NCI-H1436 treated with DMSO at 0.1 percent for 48 hours (cell line): ENCODE results near the gene ACSS1.
"Not testable (repeated sequence)": the region's sequence is repeated elsewhere in the genome, so short reads cannot be mapped to it uniquely, and the experiment has no call there.

ENCODE experiments used
- DNase-seq: peaks from one replicate; lab custom pipeline; 2025; lab: John Stamatoyannopoulos, UW

The ACSS1 gene

DNA sequence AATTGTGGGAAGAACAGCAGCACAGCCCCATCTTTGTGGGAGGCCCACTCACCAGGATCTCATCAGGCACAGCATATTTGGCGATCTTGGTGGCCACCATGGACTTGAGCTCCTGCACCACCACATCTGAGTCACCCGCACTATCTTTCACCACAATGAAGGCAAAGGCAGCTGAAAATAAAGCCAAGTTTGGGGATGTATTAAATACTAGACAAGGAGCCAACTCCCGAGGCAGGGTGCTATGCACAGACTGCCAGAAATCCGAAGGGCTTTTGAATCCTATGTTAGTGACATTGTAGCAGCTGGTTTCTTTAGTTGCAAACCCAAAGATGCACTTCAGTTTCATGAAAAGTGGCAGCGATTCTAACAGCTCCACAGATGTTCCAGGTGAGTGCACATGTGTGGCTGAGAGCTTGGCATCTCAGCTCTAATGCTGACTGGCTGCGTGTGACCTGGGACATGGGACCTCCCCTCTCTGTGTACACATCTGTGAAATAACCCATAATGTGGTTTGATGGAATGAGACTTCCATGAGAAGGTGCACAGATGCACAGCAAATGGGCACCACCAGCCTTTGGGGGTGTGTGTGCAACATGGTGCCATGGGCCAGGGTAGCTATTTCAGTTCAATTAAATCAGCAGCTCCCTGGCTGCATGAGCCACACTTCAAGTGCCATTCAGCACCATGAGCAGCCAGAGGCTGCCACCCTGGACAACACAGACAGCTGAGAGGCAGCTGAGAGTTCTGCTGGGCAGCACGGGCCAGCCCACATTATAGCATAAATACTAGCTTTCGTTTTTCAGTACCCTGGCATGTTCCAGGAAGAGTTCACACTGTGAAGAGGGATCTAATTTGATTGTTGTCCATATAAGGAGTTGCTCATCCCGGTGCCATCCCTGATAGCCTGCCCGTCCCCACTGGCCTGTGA is 48.5 kb downstream of the ACSS1 start:
- DNase-seq: no peak

DNA sequence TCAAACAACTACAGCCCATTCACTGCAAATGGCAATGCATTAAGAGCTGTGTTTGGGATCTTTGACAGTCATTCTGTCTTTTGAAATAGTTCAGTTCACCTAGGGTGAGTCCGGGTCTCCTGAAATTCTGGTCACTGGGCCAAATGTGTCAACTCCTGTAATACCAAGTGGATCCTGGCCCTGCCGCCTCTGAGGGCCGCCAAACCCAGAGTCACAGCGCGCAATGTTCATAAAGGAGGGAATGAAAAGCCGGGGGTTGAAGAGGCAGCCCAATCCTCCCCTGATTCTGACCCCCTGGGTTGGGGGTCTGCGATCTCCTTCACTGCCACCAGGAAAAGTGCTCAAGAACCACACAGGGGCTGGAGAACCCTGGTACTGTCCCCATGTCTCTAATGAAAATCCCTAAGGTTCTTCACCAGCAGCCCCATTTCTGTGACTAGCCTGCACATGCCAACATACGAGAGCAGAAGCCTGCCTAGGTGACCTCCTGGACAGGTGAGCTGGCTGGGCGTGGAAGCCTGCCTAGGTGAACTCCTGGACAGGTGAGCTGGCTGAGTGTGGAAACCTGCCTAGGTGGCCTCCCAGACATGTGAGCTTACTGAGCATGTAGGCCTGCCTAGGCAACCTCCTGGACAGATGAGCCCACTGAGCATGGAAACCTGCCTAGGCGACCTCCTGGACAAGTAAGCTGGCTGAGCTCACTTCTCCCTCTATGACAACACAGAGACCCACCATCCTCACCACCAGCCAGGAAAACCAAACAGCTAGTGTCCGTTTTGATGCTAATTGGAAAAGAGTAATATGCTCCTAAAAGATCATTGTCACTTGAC is 49.3 kb downstream of the ACSS1 start:
- DNase-seq: no peak

DNA sequence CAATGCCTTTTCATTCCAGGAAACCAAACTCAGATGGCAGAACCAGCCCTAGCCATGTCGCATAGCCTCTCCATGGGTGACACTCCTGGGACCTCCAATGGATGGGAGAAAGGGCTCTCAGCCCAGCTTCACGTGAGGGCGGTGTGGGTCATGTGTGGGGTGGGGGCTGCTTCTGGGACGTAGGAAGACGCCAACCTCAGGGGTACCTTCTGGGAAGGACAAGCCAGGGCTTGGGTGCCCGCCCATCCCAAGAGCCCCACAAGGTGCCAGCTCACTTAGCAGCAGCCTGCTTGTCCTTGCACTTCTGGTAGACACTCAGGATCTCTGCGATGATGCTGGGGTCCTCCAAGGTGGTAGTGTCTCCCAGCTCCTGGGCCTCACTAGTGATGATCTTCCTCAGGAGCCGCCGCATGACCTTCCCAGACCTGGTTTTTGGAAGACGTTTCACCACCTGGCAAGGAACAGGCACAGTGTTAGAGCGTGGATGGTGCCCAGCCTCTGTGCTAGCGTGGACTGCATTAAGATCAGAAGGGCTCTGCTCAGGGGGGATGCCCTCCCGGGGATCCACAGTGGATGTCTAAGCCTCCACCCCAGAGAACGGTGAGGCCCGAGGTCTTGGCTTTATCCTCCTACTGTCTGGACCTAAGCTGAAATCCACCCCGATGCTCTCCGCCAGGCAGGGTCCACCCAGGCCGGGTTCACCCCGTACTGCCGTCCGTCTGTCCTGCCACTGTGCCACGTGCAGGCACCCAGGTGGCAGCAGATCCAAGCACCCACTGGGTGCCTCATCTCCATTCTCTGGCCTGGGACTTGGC is 50.2 kb downstream of the ACSS1 start:
- no peak for DNase-seq

DNA sequence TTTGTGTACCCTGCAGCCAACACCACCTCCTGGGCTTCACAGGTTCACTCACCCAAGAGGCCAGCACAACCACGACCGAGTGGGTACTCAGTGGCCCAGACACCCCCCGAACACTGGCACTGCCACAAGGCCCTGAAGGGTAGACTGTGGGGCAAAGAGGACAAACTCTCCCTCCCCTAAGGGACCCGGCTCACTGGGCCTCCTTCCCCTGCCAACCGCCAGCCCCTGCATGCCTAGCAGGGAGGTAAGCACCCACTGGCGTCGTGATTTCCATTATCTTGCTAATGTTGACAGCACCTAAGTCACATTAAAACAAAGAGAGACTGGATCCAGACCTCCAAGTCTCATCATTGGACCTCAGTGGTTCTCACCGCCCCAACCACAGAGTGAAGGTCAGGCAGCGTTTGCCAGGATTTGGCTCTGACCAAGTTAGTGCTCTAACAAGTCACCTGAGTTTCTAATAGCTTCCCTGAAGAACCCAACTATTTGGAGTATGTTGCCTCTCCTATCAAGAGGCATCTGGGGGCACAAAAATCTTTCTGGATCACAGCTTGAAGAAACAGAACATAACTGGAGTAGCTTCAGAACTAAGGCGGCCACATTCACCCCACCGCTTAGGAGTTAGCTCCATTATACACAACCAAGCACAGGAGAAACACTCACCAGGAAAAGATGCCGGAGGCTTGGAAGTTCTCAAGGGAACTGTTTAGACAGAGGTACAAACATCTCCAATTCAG is 51.3 kb downstream of the ACSS1 start:
- DNase-seq: no peak

DNA sequence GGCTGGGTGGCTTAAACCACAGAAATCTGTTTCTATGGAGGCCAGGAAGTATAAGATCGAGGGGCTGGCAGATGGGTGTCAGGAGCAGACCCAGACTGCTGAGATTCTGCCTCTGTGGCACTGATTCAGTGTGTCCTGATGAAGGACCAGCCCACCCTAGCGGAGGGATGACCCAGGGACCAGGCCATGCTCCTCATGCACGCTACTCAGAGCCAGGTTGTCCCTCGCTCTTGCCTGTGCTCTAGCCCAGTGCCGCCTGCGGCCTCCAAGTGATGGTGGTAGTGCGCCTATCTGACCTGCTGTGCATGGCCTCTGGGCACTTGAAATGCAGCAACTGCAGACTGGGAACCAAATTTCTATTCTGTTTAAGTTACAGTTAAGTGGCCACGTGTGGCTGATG is 52.3 kb downstream of the ACSS1 start:
- no peak for DNase-seq

DNA sequence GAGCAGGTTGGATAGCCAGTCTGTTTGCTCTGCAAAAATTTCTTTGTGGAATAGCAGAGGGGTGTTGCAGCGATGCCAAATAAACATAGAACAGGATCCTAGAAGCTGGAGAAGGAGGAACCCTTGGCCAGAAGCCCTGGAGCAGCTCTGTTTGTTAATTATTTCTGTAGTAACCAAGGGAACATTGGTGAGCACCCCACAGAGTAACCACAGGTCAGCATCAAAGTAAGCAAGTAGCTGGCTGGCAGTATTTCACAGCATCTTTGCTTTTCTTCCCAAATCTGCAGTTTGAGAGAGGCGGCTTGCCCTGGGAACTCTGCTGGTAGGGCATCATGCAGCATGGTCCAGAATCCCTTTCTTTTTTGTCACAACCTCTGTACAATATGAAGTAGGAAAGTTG is 52.7 kb downstream of the ACSS1 start:
- DNase-seq: no peak

DNA sequence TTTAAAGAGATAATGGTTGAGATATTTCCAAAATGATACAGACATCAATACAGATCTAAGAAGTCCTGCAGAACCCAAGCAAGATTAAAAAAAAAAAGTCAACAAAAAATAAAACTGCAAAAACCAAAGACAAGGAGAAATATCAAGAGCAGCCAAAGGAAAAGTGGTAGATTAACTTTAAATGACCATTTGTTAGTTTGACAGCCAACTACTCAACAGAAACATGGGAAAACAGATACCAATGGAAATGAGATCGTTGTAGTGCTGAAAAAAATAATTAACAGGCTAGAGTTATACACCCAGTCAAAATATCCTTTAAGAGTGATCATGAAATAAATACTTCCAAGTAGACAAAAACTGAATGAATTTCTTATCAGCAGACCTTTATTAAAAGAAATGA is 54.9 kb downstream of the ACSS1 start:
- no peak for DNase-seq

DNA sequence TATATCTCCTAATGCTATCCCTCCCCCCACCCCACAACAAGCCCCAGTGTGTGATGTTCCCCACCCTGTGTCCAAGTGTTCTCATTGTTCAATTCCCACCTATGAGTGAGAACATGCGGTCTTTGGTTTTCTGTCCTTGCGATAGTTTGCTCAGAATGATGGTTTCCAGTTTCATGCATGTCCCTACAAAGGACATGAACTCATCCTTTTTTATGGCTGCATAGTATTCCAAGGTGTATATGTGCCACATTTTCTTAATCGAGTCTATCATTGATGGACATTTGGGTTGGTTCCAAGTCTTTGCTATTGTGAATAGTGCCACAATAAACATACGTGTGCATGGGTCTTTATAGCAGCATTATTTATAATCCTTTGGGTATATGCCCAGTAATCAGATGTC is 56.6 kb downstream of the ACSS1 start:
- not testable (repeated sequence) for DNase-seq

DNA sequence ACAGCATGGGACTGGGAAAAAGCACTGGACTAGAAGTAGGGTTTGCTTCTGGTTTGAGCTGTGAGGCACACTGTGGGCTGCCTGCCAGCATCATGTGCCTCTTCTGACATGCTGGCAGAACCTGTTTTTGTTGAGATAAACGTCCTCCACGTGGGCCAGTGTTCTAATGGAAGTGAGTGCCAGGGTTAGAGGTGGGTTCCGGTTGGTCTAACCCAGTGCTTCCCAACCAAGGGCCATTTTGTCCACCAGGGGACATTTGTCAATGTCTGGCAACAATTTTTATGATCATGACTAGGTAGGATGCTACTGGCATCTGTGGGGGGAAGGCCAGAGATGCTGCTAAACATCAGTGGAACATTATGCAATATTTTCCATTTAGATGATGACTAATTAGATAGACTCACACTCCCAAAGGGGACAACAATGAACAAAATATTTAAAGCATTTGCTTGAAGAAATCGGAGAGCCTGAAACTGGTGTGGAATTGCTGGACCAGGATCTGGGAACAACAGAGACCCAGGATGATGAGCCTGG is 57.6 kb downstream of the ACSS1 start:
- no peak for DNase-seq

DNA sequence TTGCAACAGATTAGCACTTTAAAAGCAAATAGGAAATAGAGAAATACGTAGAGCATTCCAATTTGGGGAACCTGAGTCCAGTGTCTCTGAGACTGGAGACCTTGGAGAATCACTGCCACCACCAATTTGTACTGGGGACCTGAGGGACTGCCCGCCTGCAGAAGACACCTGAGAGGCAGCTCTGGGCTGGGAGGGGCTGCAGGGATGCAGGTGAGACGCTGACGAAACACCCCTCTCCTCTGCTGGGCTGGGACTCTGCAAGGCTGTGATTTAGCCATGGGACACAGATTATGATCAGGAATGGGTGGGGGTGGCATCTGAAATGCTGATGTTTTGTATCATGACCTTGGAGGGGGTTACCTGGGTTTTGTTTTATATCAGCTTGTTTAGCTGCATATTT is 58.4 kb downstream of the ACSS1 start:
- no peak for DNase-seq

DNA sequence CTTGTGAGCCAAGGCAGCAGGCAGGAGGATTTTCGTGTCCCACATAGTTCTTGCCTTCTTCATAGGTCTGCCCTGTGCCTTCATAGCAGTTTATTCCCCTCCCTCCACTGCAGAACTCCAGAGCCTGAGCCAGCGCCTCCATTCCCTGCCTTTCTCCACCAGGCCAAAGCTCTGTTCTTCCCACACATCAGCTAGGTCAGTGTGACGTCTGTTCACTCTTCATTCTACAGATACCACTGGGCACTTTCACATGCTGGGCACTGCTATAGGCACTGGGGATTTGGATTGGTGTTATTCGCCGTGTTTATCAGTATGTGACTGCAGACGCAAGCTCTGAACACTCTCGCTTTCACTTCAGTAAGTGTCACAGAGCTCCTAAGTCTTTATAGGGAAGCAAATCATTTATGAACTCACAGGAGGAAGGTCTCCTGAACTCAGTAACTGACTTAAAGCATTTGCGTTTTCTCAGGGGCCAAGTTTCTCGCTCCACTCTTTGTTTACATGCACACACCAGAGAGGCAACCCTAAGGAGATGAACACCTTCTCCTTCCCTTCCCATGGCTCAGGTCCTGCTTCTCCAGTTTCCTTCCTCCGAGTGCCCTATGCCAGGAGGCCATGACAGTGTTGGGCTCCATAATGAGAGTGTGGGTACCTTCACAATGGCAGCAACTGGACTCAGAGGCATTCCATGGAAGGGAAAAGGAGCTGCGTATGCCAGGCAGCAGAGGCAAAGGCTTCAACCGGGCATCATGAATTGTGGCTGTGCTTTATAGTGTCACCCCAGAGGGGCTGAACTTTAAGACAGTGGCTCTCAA is 59.1 kb downstream of the ACSS1 start:
- DNase-seq: no peak

DNA sequence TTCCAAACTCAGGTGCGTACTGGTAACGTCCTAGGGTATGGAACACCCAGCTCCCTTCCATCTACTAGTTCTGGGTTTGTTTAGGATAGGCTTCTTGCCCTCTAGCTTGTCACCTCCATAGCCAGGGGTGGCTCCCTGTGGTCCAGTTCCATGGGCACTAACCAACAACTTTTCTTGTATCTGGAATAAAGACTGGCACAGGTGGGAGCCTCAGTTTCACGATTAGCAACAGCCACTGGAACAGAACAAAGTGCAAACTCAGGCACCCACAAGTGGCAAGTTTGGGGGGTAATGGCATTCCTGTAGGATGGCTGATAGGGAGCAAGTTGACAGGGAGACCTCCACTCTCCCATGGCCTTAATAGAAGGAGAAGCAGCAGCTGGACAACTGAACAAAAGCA is 59.8 kb downstream of the ACSS1 start:
- no peak for DNase-seq

DNA sequence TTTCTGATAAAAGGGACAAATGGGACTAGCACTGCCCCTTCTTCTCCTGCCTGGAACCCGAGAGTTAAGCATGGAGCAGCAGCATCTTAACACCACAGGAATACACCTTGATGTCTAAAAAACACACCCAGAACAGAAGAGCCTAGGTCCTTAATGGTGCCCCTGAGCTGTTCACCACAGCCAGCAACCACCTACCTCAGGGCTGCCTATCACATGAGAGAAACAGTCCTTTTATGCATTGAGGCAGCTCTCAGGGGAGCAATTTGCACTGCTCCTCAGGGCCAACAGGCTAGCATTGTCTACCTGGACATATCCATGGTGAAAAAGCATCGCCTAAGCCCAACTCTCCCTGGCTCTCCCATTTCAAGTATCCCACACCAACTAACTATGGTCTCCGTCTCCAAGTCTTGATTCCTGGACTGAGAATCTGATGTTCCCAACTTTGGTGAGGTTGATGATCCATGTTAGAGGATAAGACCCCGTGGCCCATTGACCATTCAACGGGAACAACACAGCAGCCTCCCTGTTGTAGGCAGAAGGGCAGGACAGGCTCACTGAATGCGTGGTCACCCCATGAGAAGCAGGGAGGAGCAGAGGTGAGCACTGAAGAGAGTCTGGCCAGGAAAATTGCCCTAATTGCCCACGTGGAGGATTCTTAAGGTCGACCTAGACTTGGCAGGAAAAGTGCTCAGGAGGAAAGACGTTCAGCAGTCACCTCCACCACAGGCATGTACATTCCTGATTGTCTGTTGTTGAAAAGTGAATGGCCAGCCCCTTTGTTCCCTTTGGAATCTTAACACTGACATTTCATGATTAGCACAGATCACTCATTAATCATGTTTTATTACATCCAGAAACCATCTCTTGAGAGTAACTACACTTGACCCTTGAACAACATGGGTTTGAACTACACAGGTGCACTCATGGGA is 61.2 kb downstream of the ACSS1 start:
- DNase-seq: no peak

DNA sequence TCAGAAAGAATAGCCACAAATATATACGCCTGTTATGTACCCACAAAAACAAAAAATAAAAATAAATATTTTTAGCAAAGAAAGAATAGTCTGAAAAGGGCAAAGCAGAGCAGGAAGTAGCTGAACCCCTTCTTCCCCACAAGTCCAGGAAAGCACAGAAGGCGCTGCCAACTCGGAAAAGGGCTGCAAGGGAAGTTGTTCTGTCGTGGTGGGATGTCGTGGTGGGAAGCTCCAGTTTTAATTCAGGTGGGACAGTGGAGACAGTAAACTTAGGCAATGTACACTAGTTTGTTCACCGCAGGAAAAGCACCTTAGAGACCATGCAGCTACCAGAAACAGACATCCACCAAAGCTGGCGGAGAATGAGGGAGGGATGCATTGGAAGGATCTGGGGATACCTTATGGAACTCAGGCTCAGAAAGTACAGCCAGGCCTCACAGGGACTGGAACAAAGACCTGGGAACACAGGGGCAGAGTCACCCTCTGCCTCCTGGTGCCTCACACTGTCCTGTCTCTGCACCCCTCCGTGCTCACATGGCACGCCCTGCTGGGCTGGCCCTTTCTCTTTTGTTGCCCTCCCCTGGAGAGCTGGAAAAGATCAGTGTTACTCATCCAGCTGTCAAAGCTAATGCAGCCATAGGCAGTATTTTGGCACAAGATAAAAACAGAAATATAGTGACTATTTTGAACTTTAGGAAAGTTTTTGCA is 62.0 kb downstream of the ACSS1 start:
- DNase-seq: no peak

DNA sequence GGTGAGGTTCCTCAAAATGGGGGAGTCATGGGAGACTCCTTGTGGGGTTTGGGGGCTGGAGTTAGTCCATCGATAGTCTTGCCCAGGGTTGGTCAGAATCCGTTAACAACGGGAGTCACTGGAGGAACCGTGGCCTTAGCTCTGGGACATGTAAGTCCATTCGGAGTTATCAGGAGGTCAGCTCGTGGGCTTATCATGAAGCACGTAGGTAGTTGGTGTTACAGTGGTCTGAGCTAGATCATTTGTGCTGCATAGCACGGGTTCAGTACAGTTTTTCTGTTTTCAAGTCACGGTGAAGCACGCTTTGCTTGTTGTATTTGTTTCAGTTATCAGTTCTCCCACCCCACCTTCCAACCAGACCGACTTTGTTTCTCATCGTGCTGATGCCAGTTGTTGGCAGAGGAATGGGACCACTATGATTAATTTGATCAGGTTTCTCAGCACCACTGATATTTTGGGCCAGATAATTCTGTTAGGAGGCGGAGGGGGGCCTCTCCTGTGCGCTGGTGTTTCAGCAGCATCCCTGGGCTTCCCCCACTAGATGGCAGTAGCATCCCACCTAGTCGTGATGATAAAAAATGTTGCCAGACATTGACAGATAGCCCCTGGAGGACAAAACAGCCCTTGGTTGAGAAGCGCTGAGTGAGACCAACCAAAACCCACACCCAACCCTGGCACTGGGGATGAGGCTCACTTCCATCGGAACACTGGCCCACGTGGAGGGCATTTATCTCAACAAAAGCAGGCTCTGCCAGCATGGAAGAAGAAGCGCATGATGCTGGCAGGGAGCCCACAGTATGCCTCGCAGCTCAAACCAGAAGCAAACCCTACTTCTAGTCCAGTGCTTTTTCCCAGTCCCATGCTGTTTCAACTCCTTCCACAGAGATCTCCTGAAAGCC is 63.2 kb downstream of the ACSS1 start:
- peak; percentile 4 for DNase-seq

DNA sequence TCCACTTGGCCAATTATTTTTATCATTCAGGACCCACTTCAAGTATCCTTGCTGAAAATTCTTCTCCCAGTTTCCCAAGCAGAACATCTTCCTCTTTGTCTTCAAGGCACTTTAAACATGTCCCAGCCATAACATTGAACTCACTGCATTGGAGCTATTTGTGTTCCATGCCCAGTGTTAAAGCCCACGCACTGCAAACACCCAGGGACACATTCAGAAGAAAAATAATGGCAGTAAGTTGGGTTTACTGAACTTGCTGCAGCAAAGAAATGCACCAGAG is 63.8 kb downstream of the ACSS1 start:
- no peak for DNase-seq

DNA sequence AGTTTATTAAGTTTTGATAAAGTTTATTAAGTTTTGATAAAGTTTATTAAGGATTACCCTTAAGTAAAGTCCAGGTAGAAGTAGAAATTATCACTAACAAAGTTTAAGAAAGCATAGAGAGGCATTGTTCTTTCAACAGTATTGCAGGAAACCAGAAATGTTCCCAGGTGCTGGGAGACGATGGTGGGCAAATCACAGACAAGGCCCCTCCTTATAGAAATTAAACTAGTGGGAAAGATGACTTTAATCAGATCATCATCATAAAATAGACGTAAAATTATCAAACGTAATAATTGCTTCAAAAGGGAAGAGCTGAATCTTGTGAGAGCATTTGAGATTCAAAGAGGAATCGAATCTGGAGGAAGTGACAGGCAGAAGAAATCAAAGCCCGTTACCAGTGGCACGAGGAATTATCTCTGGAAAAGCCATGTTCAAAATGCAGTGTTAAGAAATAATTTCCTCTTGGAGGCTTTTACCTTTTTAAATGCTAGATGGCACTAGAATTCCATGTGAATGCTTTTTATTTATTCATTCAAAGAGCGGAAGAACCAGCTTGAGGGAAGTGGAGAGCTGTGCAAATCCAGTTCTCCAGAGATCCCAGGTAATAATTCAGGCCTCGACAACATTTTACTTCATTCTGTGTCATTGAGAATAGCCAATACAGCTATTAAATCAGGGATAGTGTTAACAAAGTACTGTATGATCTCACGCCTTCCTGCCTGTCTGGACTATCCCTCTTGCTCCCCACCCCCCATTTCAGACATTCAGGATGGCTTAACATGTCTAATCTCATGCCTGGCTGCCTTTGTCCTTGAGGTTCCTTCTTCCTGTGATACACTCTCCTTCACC is 64.4 kb downstream of the ACSS1 start:
- DNase-seq: no peak
